ENCODE results near the gene ZMYM1. TPM values are rescaled to one million over a fixed set of nuclear protein-coding genes. Genes with fewer than 3 reads are reported as not detected.

ZMYM1 gene
- total and polyA plus RNA-seq, 2 of the 8 experiments (the other 6 are each of a cell fraction or from before 2014, with no cell fraction given): 10.0 to 41.3 TPM

- FAIRE-seq (no peak), DNase-seq (ENCODE audit: low read depth in 1 of 2, low spot score in 2 of 2) (no peak)
- no peaks in the 10 kb centered on the region for H3K27me3 ChIP-seq (replicated peaks in 1 of 4; ENCODE audit: control insufficient read depth in 3 of 4, extremely low read depth in 1 of 4, insufficient read depth in 3 of 4, low read length in 3 of 4)
- H3K4ac ChIP-seq (replicated peaks; ENCODE audit: insufficient read length, low read depth, low read length): no peak overlapping the region
- no peak overlapping the region for H3K56ac ChIP-seq (replicated peaks; ENCODE audit: insufficient read length, low read depth, low read length)
- H3K79me1 ChIP-seq (ENCODE audit: low read depth, low read length): no peaks in the 10 kb centered on the region
- H4K20me1 ChIP-seq (replicated peaks in 1 of 2; ENCODE audit: control insufficient read depth in 1 of 2, insufficient read depth in 2 of 2, low read length in 2 of 2): no peaks in the 10 kb centered on the region
- H3K4me2 ChIP-seq (ENCODE audit: insufficient read depth in 1 of 2, low read depth in 2 of 2, low read length in 2 of 2): no peak overlapping the region
- no peak overlapping the region for H4K8ac ChIP-seq (ENCODE audit: extremely low read depth, insufficient read depth, low read length)
- TF ChIP-seq NANOG (IDR thresholded peaks at IDR 0.05; ENCODE audit: insufficient read depth, low read depth, low read length, poor library complexity, severe bottlenecking) (no peak), GABPA (IDR thresholded peaks at IDR 0.05; ENCODE audit: borderline replicate concordance, insufficient read depth, low read length) (no peak), CREB1 (IDR thresholded peaks at IDR 0.05) (no peak), SIN3A (conservative IDR thresholded peaks at IDR 0.05 in 1 of 2, IDR thresholded peaks at IDR 0.05 in 1 of 2; ENCODE audit: low read depth in 1 of 2, low read length in 2 of 2) (no peak), SRF (IDR thresholded peaks at IDR 0.05; ENCODE audit: low read depth, low read length) (no peak), RNF2 (IDR thresholded peaks at IDR 0.05; ENCODE audit: borderline replicate concordance, low read depth, low read length, missing control alignments, poor library complexity, severe bottlenecking) (no peak), BCL11A (IDR thresholded peaks at IDR 0.05; ENCODE audit: low read depth in 2 of 2, low read length in 2 of 2) (no peak), HDAC2 (IDR thresholded peaks at IDR 0.05; ENCODE audit: borderline replicate concordance in 1 of 2, low read depth in 2 of 2, low read length in 2 of 2) (no peak), RFX5 (IDR thresholded peaks at IDR 0.05; ENCODE audit: borderline replicate concordance, low read depth, low read length) (no peak), SIX5 (IDR thresholded peaks at IDR 0.05; ENCODE audit: low read depth, low read length) (no peak), JUND (IDR thresholded peaks at IDR 0.05; ENCODE audit: low read length) (no peak), PHF8 (conservative IDR thresholded peaks at IDR 0.05; ENCODE audit: low read depth, low read length) (no peak)
- H4K91ac ChIP-seq (replicated peaks; ENCODE audit: insufficient read length, low read length): no peak overlapping the region
- no peak overlapping the region for H3K9ac ChIP-seq (replicated peaks in 1 of 4; ENCODE audit: extremely low read depth in 1 of 4, low read depth in 3 of 4, low read length in 3 of 4)
- no peak overlapping the region for H3K27ac ChIP-seq (ENCODE audit: low read depth, low read length)
- H2BK5ac ChIP-seq (ENCODE audit: low read depth, low read length): no peak overlapping the region
- H3K18ac ChIP-seq (ENCODE audit: extremely low read depth, low read length): no peak overlapping the region
- ChIA-PET CTCF (ENCODE audit: partially characterized antibody) (interaction anchor here (1.3 kb wide), 1 partner anchor 31 kb away, joined by 3 read pairs; no protein-coding TSS in a partner anchor), POLR2A (ENCODE audit: partially characterized antibody) (interaction anchor here (1.0 kb wide), 1 partner anchor 262 kb away, joined by 3 read pairs; no protein-coding TSS in a partner anchor)
- H3K4me3 ChIP-seq (ENCODE audit: extremely low read depth in 1 of 4, insufficient read depth in 2 of 4, low read depth in 3 of 4, low read length in 4 of 4): no peak overlapping the region
- H3K4me1 ChIP-seq (replicated peaks in 1 of 4; ENCODE audit: control insufficient read depth in 3 of 4, insufficient read depth in 4 of 4, low read length in 3 of 4): no peaks in the 10 kb centered on the region
- no peak overlapping the region for H2AK5ac ChIP-seq (ENCODE audit: low read depth, low read length)
- H4K5ac ChIP-seq (ENCODE audit: insufficient read length, low read depth, low read length): no peak overlapping the region
- H2BK15ac ChIP-seq (ENCODE audit: low read length): no peak overlapping the region
- no peaks in the 10 kb centered on the region for H3K9me3 ChIP-seq (ENCODE audit: insufficient read depth in 2 of 2, low read depth in 1 of 2, low read length in 1 of 2)
- H3K79me2 ChIP-seq (ENCODE audit: control insufficient read depth in 1 of 2, insufficient read depth in 2 of 2, low read length in 2 of 2): no peaks in the 10 kb centered on the region
- H2AFZ ChIP-seq (ENCODE audit: low read length): no peak overlapping the region; the same call in 1 of the 2 replicates
- 88% methylated on average over 12 of the region's 12 CpGs; no CpG with 5 or more reads in 1 of the 2 experiments for WGBS, 2 experiments (ENCODE audit: extremely low coverage in 1 of 2, insufficient coverage in 1 of 2, insufficient read length in 1 of 2, insufficient replicate concordance in 2 of 2, low coverage in 1 of 2, low lambda C conversion rate in 2 of 2, missing lambda C conversion rate in 1 of 2)
- no peak overlapping the region for H3K23ac ChIP-seq (ENCODE audit: insufficient read length)
- H2BK20ac ChIP-seq (ENCODE audit: low read length): no peak overlapping the region
- no peaks in the 10 kb centered on the region for H3K23me2 ChIP-seq (ENCODE audit: low read depth, low read length)
- no peak overlapping the region for H3K14ac ChIP-seq (ENCODE audit: insufficient read length)
- H2BK12ac ChIP-seq (ENCODE audit: low read depth, low read length): no peak overlapping the region
- H3K36me3 ChIP-seq (ENCODE audit: control insufficient read depth in 2 of 4, insufficient read depth in 4 of 4, low read length in 3 of 4): no peaks in the 10 kb centered on the region
- no peak overlapping the region for H2BK120ac ChIP-seq (replicated peaks; ENCODE audit: low read depth, low read length)
Measured at GRCh38 chr1:35143737-35144508, 64.7 kb downstream of the ZMYM1 start.
